ENCODE data around the gene BCAR1.
A peak's percentile ranks its signal among the peaks of the same experiment; 100 is the strongest.
"Not testable (repeated sequence)": the region's sequence is repeated elsewhere in the genome, so short reads cannot be mapped to it uniquely, and the experiment has no call there.

The BCAR1 gene

GRCh38 chr16:75251280-75252048, at the start of gene BCAR1:
BCAR1 (minus strand) TSS chr16:75251624; CDS start chr16:75251482, 142 bp downstream.
- peak; percentile 69 for DNase-seq

- DNase-seq = no peak
These were observed 46.8 kb upstream of the BCAR1 start for GRCh38 chr16:75298267-75298666.

- DNase-seq = no peak
These were observed 45.2 kb upstream of the BCAR1 start for GRCh38 chr16:75296606-75297005.

GRCh38 chr16:75294773-75295459, 43.5 kb upstream of the BCAR1 start:
- no peak for DNase-seq

- no peak for DNase-seq
These were observed 42.3 kb upstream of the BCAR1 start for GRCh38 chr16:75293772-75294171.

GRCh38 chr16:75293173-75293572, 41.7 kb upstream of the BCAR1 start:
- DNase-seq = no peak

- peak; percentile 42 for DNase-seq
These were observed 41.3 kb upstream of the BCAR1 start for GRCh38 chr16:75292691-75293090.

GRCh38 chr16:75289189-75289588, 37.8 kb upstream of the BCAR1 start:
- DNase-seq = peak; percentile 43

- peak; percentile 58 for DNase-seq
These were observed 37.2 kb upstream of the BCAR1 start for GRCh38 chr16:75288596-75289120.

GRCh38 chr16:75288181-75288580, 36.8 kb upstream of the BCAR1 start:
- peak; percentile 65 for DNase-seq

- peak; percentile 87 for DNase-seq
These were observed 36.3 kb upstream of the BCAR1 start for GRCh38 chr16:75287708-75288107.

- no peak for DNase-seq
These were observed 35.0 kb upstream of the BCAR1 start for GRCh38 chr16:75286389-75286788.

- no peak for DNase-seq
These were observed 31.2 kb upstream of the BCAR1 start for GRCh38 chr16:75282466-75283281.

- DNase-seq = no peak
These were observed 30.4 kb upstream of the BCAR1 start for GRCh38 chr16:75281826-75282225.

GRCh38 chr16:75281009-75281408, 29.6 kb upstream of the BCAR1 start:
- DNase-seq = not testable (repeated sequence)

- DNase-seq = no peak
These were observed 28.9 kb upstream of the BCAR1 start for GRCh38 chr16:75280331-75280804.

GRCh38 chr16:75279305-75279704, 27.9 kb upstream of the BCAR1 start:
- DNase-seq = no peak

- no peak for DNase-seq
These were observed 21.9 kb upstream of the BCAR1 start for GRCh38 chr16:75273054-75273925.

- not testable (repeated sequence) for DNase-seq
These were observed 21.2 kb upstream of the BCAR1 start for GRCh38 chr16:75272629-75273028.

GRCh38 chr16:75272097-75272551, 20.7 kb upstream of the BCAR1 start:
- no peak for DNase-seq

- no peak for DNase-seq
These were observed 20.1 kb upstream of the BCAR1 start for GRCh38 chr16:75271441-75272096.

All from hematopoietic multipotent progenitor cell treated with erythropoietin and hydrocortisone succinate and interleukin-3 and kit ligand, for 8 days (in vitro differentiated cells).